ENCODE results near the gene EMID1.
"Not testable (repeated sequence)": the region's sequence is repeated elsewhere in the genome, so short reads cannot be mapped to it uniquely, and the experiment has no call there.

EMID1 gene

DNA sequence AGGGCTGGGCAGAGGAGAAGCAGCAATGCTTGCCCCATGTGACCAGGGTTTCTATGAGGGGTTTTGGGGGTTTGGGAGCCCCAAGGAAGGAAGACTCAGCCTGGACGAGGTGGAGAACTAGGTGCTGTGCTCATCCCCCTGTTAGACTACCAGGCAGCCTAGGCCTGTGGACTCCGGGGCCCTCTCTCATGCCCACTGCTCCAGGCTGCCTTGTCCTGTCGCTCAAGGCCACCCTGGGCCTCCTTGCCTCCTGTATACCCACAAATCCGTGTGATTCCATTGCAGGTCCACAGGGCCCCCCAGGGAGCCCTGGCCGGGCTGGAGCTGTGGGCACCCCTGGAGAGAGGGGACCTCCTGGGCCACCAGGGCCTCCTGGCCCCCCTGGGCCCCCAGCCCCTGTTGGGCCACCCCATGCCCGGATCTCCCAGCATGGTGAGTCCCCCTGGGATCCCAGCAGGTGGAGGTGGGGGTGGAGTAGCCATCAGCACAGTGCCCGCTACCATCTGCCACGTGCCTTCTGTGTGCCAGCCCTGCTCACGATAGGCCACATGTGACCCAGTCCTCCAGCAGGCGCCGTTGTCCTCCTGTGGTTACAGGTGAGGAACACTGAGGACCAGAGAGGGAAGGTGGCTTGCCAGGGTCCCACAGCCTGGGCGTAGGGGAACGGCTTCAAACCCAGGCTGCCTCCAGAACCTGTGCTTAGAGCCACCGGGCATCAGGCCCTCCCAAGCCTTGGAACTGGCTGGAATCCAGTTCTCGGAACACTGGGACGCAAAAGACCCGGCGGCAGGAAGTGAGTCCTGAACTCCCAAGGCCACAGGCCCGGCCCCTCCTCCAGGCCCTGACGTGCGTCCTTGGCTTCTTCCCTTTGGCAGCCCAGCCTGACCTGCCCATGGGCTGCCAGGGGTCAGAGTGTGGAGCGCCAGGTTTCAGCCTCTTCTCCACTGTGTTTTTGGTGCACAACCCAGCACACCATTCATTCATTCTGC lies 26.6 kb downstream of the EMID1 start:
- Histone ChIP-seq H3K4me1 (ENCODE audit: control insufficient read depth in 1 of 2, insufficient read depth in 1 of 2, low read depth in 1 of 2, low read length in 1 of 2) (no peaks in the 10 kb centered on the region), H3K27me3 (no peaks in the 10 kb centered on the region), H3K9me3 (no peaks in the 10 kb centered on the region), H3K36me3 (no peaks in the 10 kb centered on the region), H3K4me3 (ENCODE audit: low read depth in 1 of 2, low read length in 1 of 2) (no peak overlapping the region), H3K27ac (no peak overlapping the region)
- TF ChIP-seq CTCF (IDR thresholded peaks at IDR 0.05): no peak

GRCh38 chr22:29233277-29233877 lies 27.7 kb downstream of the EMID1 start:
- no peaks in the 10 kb centered on the region for H3K27me3 ChIP-seq
- no peaks in the 10 kb centered on the region for H3K4me1 ChIP-seq (ENCODE audit: control insufficient read depth in 1 of 2, insufficient read depth in 1 of 2, low read depth in 1 of 2, low read length in 1 of 2)
- H3K36me3 ChIP-seq: no peaks in the 10 kb centered on the region
- TF ChIP-seq CTCF (IDR thresholded peaks at IDR 0.05): no peak
- no peaks in the 10 kb centered on the region for H3K9me3 ChIP-seq
- H3K27ac ChIP-seq: no peak overlapping the region
- H3K4me3 ChIP-seq (ENCODE audit: low read depth in 1 of 2, low read length in 1 of 2): no peak overlapping the region

DNA sequence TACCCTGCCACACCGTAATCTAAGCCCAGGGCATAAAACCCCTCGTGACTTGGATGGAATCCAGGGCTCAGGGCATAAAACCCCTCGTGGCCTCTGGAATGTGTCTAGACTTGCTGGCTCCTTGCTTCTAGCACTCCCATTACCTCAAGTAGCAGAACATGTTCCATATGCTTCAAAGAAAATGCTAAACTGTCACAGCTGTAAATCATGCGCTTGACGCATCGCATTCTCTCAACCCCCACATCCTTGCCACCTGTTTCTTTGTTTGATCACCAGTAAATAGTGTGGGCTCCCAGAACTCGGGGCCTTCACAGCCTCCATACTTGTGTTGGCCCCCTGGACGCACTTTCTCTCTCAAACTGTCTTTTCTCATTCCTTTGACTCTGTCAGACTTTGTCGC lies 34.8 kb downstream of the EMID1 start:
- H3K36me3 ChIP-seq; H3K27ac ChIP-seq; H3K9me3 ChIP-seq; H3K4me3 ChIP-seq (ENCODE audit: low read depth in 1 of 2, low read length in 1 of 2); H3K4me1 ChIP-seq (ENCODE audit: control insufficient read depth in 1 of 2, insufficient read depth in 1 of 2, low read depth in 1 of 2, low read length in 1 of 2); H3K27me3 ChIP-seq: not testable (repeated sequence)

- no peak for TF ChIP-seq CTCF (IDR thresholded peaks at IDR 0.05)
- no peaks in the 10 kb centered on the region for H3K9me3 ChIP-seq
- H3K36me3 ChIP-seq: no peaks in the 10 kb centered on the region
- H3K27me3 ChIP-seq: no peaks in the 10 kb centered on the region
- H3K4me3 ChIP-seq (ENCODE audit: low read depth in 1 of 2, low read length in 1 of 2): no peak overlapping the region
- H3K27ac ChIP-seq: no peak overlapping the region
- no peaks in the 10 kb centered on the region for H3K4me1 ChIP-seq (ENCODE audit: control insufficient read depth in 1 of 2, insufficient read depth in 1 of 2, low read depth in 1 of 2, low read length in 1 of 2)
Observed at GRCh38 chr22:29243874-29244446, 38.3 kb downstream of the EMID1 start.

- Histone ChIP-seq H3K27ac (no peak overlapping the region), H3K4me3 (ENCODE audit: low read depth in 1 of 2, low read length in 1 of 2) (no peak overlapping the region), H3K4me1 (ENCODE audit: control insufficient read depth in 1 of 2, insufficient read depth in 1 of 2, low read depth in 1 of 2, low read length in 1 of 2) (no peaks in the 10 kb centered on the region), H3K9me3 (no peaks in the 10 kb centered on the region), H3K27me3 (no peaks in the 10 kb centered on the region), H3K36me3 (no peaks in the 10 kb centered on the region)
- no peak for TF ChIP-seq CTCF (IDR thresholded peaks at IDR 0.05)
Observed at GRCh38 chr22:29244785-29245625, 39.3 kb downstream of the EMID1 start.
